Astrocyte of the spinal cord (primary cell): ENCODE data around the gene GJC2.
"Not testable (repeated sequence)": the region's sequence is repeated elsewhere in the genome, so short reads cannot be mapped to it uniquely, and the experiment has no call there.

ENCODE experiments used
- DNase-seq: peaks from one replicate; pipeline ENCODE4 v3.0.0; 2011; ENCODE audit warnings: low read depth, low spot score
- H3K4me3 ChIP-seq: 2 replicates; pipeline ENCODE4 v1.5.1; 2011; ENCODE audit warnings: low read depth, mild to moderate bottlenecking, low read length, moderate library complexity
- CTCF ChIP-seq: IDR thresholded peaks from 2 replicates; pipeline ENCODE4 v1.5.1; 2012; ENCODE audit warnings: low read depth, mild to moderate bottlenecking, low read length, inconsistent platforms
- in situ Hi-C: cut with HindIII; loops from 2 replicates; pipeline ENCODE4 v1.10.0; 2017; ENCODE audit warnings: low sequenced_read_pairs

GJC2 gene

GRCh38 chr1:228185641-228185965 lies 35.9 kb downstream of the GJC2 start:
- no peak for TF ChIP-seq CTCF
- in situ Hi-C loops = no loop called here
- no peak for DNase-seq
- no peak overlapping the region for H3K4me3 ChIP-seq

- DNase-seq, in situ Hi-C loops, H3K4me3 ChIP-seq: not testable (repeated sequence)
These were observed 38.5 kb downstream of the GJC2 start for GRCh38 chr1:228188249-228188648.

GRCh38 chr1:228190182-228190581 lies 40.5 kb downstream of the GJC2 start:
- in situ Hi-C loops = no loop called here
- DNase-seq = no peak
- H3K4me3 ChIP-seq = no peak overlapping the region
- TF ChIP-seq CTCF = no peak

GRCh38 chr1:228190778-228191177 lies 41.0 kb downstream of the GJC2 start:
- no peak for TF ChIP-seq CTCF
- no peak for DNase-seq
- no peak overlapping the region for H3K4me3 ChIP-seq
- in situ Hi-C loops = no loop called here

GRCh38 chr1:228194436-228194835 lies 44.7 kb downstream of the GJC2 start:
- in situ Hi-C loops = no loop called here
- no peak for TF ChIP-seq CTCF
- no peak for DNase-seq
- H3K4me3 ChIP-seq = no peak overlapping the region

- TF ChIP-seq CTCF = no peak
- in situ Hi-C loops = no loop called here
- no peak for DNase-seq
- no peak overlapping the region for H3K4me3 ChIP-seq
These were observed 45.4 kb downstream of the GJC2 start for GRCh38 chr1:228194921-228195812.

- no peak overlapping the region for H3K4me3 ChIP-seq
- no peak for DNase-seq
- in situ Hi-C loops = no loop called here
- TF ChIP-seq CTCF = no peak
These were observed 47.9 kb downstream of the GJC2 start for GRCh38 chr1:228197555-228198147.
